Measurements from ENCODE around the gene CFTR.
A peak's percentile ranks its signal among the peaks of the same experiment; 100 is the strongest.

CFTR gene

DNA sequence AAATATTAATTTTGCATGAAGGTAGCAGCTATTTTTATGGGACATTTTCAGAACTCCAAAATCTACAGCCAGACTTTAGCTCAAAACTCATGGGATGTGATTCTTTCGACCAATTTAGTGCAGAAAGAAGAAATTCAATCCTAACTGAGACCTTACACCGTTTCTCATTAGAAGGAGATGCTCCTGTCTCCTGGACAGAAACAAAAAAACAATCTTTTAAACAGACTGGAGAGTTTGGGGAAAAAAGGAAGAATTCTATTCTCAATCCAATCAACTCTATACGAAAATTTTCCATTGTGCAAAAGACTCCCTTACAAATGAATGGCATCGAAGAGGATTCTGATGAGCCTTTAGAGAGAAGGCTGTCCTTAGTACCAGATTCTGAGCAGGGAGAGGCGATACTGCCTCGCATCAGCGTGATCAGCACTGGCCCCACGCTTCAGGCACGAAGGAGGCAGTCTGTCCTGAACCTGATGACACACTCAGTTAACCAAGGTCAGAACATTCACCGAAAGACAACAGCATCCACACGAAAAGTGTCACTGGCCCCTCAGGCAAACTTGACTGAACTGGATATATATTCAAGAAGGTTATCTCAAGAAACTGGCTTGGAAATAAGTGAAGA lies 112.3 kb downstream of the CFTR start:
- no peak for DNase-seq

DNA sequence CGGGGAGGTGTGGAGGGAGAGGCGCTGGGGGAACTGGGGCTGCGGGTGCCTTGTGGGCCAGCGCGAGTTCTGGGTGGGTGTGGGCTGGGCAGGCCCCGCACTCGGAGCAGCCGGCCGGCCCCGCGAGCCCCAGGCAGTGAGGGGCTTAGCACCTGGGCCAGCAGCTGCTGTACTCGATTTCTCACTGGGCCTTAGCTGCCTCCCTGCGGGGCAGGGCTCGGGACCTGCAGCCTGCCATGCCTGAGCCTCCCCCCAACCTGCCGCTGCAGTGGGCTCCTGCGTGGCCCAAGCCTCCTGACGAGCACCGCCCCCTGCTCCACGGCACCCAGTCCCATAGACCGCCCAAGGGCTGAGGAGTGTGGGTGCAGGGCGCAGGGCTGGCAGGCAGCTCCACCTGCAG lies 116.3 kb downstream of the CFTR start:
- DNase-seq: no peak

DNA sequence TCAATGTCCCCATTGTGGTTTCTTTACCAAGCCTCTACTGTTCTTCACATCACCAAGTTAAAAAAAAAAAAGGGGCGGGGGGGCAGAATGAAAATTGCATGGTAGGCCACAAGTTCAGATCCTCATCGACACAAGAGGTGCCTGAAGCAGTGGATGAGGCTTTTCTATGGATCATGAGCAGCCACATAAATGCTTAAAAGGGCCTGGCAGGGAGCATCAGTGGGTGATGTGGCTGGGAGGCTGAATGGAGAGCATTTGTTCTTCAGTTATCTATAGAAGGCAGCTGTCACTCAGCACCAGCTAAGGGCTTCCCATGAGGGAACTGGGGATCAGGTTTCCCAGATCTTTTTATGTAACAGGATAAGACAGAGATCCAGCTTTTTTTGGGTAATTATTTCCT lies 117.9 kb downstream of the CFTR start:
- DNase-seq: no peak

DNA sequence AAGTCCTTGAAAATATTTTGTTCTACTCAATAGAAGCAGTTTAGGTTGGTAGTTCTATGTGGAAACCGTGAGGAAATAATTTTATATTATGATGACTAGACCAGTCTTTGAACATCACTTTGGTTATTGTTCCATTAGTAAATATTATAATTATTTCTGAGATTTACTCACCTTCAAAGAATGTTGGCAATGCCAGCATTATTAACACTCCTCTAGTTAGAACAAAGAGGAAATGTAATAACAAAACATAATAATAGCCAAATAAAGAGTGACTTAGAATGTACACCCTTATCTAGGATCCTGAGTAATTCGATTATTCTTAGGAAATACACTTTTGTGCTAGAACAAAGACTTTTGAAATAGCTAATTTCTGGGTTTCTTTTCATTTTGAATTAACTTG lies 121.1 kb downstream of the CFTR start:
- no peak for DNase-seq

DNA sequence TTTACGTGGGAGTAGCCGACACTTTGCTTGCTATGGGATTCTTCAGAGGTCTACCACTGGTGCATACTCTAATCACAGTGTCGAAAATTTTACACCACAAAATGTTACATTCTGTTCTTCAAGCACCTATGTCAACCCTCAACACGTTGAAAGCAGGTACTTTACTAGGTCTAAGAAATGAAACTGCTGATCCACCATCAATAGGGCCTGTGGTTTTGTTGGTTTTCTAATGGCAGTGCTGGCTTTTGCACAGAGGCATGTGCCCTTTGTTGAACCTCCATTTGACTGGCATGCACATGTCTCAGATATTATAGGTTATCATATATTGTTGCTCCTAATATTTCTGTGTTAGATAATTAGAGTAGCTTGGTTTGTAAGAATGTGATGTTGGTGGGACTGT lies 123.8 kb downstream of the CFTR start:
- no peak for DNase-seq

DNA sequence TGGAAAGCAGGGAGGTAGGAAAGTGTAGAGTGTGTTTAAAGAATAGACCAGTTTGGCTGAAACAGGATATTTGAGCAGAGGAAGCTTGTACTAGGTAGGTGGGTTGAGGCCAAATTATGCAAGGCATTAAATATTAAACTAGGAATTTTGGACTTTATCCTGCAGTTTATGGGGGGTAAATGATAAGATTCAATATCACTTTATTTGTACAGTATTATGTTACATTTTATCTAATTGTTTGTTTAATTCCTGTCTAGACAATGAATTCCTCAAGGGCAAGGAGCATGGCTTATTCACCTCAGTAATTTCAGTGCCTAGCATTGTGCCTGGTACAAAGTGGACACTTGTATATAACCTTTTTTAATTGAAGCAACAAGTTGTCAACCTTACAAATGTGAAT lies 125.9 kb downstream of the CFTR start:
- DNase-seq: no peak

DNA sequence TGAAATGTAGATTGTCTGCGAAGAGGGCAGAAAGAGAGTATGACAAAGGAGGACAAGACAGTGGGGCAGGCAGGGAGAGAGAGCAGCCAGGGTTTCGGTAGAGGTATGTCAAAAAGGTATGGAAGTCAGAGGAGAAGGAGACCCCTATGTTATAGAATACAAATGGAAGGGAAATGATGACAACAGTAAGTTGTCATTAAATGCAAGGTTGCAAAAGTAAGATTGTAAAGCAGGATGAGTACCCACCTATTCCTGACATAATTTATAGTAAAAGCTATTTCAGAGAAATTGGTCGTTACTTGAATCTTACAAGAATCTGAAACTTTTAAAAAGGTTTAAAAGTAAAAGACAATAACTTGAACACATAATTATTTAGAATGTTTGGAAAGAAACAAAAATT lies 126.3 kb downstream of the CFTR start:
- DNase-seq: no peak

DNA sequence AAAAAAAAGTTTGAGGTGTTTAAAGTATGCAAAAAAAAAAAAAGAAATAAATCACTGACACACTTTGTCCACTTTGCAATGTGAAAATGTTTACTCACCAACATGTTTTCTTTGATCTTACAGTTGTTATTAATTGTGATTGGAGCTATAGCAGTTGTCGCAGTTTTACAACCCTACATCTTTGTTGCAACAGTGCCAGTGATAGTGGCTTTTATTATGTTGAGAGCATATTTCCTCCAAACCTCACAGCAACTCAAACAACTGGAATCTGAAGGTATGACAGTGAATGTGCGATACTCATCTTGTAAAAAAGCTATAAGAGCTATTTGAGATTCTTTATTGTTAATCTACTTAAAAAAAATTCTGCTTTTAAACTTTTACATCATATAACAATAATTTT lies 130.6 kb downstream of the CFTR start:
- no peak for DNase-seq

GRCh38 chr7:117612637-117613036 lies 132.8 kb downstream of the CFTR start:
- no peak for DNase-seq

DNA sequence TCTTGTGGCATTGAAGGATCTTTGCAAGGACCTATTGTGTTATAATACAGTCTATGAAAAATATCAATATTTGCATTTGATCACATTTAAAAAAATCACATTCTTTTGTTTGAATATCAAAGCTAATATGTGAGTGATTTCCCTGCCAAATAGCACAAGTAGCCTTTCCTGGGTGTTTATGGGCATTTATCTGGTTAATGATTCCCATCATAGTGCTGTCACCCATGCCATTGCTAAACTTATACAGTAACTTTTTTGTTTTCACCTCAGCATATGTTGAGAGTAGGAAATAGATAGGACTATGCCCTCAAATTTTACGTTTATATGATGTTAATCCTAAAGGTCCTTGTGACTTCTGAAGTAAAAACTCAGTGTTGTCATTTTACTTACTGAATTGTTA lies 136.9 kb downstream of the CFTR start:
- no peak for DNase-seq

- no peak for DNase-seq
Measured at GRCh38 chr7:117619681-117620080, 139.9 kb downstream of the CFTR start.

GRCh38 chr7:117621075-117621618 lies 141.3 kb downstream of the CFTR start:
- DNase-seq: no peak

DNA sequence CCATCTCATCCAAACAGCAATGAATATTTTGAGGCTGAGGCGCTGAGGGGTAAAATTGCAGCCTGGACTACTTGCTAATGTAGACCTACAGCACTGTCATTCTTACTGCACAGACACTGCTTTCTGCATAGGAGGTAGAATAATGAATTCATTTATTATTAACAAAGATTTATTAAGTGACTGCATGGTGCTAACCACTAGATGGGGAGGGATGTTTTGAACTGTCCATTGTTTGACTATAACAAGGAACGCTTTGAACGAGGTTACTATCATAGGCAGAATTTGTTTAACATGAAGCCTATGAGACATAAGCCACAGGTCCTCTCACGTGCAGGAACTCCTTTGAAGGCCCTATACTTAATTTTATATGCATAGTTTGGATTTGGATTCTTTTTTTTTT lies 143.8 kb downstream of the CFTR start:
- DNase-seq: no peak

DNA sequence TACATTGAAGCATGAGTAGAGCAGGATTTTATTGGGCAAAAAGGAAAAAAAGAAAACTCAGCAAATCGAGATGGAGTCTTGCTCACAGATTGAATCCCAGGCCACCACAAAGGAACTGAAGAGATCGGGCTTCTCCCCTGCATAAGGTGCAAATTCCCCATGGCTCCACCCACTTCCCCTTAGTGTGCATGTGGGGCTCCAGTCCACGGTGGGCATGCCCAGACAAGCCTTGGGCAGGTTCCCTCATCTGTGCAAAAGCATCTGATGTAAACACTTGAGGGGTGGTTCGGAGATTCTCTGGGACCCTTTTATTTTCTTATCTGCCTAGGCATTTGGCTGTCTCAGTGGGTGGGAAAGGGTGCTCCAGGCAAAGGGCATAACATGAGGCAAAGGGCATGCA lies 150.7 kb downstream of the CFTR start:
- DNase-seq: no peak

DNA sequence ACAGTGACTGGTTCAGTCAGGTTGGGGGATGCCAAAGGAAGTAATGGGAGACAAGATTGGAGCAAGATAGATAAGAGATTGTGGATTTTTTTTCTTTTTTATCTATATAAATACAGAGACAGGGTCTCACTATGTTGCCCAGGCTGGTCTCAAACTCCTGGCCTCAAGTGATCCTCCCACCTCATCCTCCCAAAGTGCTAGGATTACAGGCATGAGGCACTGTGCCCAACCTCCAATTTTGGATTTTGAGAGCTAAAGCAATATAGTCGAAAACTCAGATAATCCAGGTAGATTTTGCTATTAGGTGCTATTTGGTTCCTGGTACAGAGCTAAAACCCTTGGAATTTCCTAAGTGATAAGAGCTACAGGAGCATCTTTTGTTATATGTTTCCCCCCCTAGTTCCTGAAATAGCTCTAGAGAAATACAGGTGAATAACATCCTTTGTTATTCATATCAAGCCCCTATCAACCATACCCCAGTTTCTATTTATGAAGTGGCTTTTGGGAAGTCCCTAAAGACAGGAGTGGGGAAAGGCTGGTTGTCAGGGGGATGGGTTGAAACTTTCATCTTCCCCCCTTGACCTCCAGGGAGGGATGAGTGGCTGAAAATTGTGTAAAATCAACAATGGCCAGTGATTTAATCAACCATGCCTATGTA lies 151.2 kb downstream of the CFTR start:
- no peak for DNase-seq

DNA sequence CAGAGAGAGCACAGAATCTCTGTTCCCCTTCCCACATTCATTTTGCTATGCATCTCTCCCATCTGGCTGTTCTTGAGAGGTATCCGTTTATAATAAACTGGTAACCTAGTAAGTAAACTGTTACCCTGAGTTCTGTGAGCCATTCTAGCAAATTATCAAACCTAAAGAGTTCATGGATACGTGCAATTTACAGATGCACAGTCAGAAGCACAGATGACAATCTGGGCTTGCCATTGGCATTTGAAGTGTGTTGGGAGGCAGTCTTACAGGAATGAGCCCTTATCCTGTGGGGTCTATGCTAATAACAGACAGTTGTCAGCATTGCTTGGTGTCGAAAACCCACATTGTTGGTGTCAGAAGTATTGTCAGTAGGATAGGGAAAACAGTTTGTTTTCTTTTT lies 151.8 kb downstream of the CFTR start:
- DNase-seq: no peak

DNA sequence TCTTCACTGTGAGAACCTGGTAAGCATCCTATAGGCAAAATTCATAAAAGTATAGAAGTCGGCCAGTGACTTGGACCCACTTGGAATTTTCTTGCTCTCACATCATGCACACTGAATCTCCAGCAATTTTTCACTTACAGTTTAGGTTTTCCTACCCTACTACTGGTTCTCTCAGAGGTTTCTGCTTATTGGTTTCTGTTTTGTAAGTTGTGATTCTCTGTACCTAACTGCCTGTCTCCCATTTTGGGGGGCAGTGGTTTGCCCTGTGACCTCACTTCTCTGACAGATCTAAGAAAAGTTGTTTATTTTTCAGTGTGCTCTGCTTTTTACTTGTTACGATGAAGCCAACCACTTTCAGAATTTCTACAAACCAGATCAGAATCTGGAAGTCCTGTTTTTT lies 158.1 kb downstream of the CFTR start:
- no peak for DNase-seq

- no peak for DNase-seq
Measured at GRCh38 chr7:117639966-117640365, 160.1 kb downstream of the CFTR start.

GRCh38 chr7:117640465-117640864 lies 160.6 kb downstream of the CFTR start:
- no peak for DNase-seq

DNA sequence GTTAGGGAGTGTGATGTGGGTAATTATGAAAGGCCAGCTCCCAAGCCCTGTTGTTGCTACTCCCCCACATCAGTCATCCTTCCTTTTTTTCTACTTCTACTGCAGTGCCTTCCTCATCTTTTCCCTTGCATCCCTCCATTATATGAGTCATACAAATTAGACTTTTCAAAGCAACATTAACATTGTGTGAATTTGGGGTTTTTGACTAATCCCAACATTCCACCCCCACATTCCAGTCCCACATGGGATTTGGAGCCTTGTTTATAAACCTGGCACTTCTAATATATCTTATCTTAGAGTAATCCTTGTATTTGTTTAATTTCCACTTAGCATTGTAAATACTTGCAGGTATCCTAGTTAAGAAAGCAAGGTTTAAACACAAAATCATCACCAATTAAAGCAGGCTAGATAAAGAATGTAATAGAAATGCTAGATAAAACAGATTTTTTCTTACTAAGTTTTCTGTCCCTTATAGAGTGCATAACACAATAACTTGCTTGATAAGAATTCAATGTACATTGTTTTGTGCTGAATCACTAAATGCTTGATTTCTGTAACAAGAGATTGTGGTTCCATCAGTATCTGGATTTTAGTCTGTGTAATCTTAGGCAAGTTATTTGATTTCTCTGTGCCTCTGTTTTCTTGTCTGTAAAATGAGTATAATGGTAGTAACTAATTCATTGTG lies 165.8 kb downstream of the CFTR start:
- DNase-seq: peak; percentile 43

- no peak for DNase-seq
Measured at GRCh38 chr7:117648203-117648866, 168.5 kb downstream of the CFTR start.

DNA sequence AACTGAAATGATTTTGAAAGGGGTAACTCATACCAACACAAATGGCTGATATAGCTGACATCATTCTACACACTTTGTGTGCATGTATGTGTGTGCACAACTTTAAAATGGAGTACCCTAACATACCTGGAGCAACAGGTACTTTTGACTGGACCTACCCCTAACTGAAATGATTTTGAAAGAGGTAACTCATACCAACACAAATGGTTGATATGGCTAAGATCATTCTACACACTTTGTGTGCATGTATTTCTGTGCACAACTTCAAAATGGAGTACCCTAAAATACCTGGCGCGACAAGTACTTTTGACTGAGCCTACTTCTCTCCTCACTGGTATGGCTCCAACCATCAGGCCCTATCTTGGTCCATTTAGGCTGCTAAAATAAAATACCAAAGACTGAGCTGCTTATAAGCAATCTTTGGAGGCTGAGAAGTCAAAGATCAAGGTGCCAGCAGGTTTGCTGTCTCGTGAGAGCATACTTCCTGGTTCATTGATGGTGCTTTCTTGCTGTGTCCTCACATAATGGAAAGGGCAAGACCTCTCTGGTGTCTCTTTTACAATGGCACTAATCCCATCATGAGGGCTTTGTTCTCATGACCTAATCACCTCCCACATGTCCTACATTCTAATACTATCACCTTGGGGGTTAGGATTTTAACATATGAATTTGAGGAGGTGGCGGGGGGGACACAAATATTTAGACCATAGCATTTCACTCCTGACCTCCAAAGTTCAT lies 173.3 kb downstream of the CFTR start:
- no peak for DNase-seq

- no peak for DNase-seq
Measured at GRCh38 chr7:117654780-117655179, 175.0 kb downstream of the CFTR start.

Data from HCEC 1CT (cell line).